RWPE2 (cell line): Measurements from ENCODE around the gene ATF7.

Experiments
- ATAC-seq: fragments of 200-7000 bp; cut with Tn5 transposase; 3 replicates; pipeline ENCODE4 v1.9.1; 2021; ENCODE audit warnings: low read depth
- DNase-seq: peaks from one replicate; pipeline ENCODE4 v3.0.0-alpha.2; 2020; ENCODE audit warnings: low spot score
- H3K27ac ChIP-seq: fragments of 450-650 bp; 2 replicates; pipeline ENCODE4 v1.5.1; 2017; ENCODE audit warnings: mild to moderate bottlenecking; ENCODE audit not compliant: poor library complexity, severe bottlenecking
- H3K27me3 ChIP-seq: fragments of 250-450 bp; sonication (Bioruptor Pico); 2 replicates; pipeline ENCODE4 v1.5.1; 2021; ENCODE audit warnings: mild to moderate bottlenecking, moderate library complexity; ENCODE audit not compliant: insufficient read depth, poor library complexity, severe bottlenecking
- H3K36me3 ChIP-seq: fragments of 250-450 bp; sonication (Bioruptor Pico); 2 replicates; pipeline ENCODE4 v1.5.1; 2020; ENCODE audit warnings: low read depth, mild to moderate bottlenecking, moderate library complexity
- H3K4me1 ChIP-seq: fragments of 250-450 bp; sonication (Bioruptor Pico); 2 replicates; pipeline ENCODE4 v1.5.1; 2021; ENCODE audit warnings: mild to moderate bottlenecking, moderate library complexity; ENCODE audit not compliant: insufficient read depth, poor library complexity, severe bottlenecking
- H3K4me3 ChIP-seq: fragments of 250-450 bp; sonication (Bioruptor Pico); 2 replicates; pipeline ENCODE4 v1.5.1; 2021; ENCODE audit warnings: mild to moderate bottlenecking, moderate library complexity; ENCODE audit not compliant: severe bottlenecking
- H3K9me3 ChIP-seq: fragments of 250-450 bp; sonication (Bioruptor Pico); 2 replicates; pipeline ENCODE4 v1.5.1; 2021; ENCODE audit warnings: mild to moderate bottlenecking, moderate library complexity; ENCODE audit not compliant: severe bottlenecking
- CTCF ChIP-seq: fragments of 450-650 bp; IDR thresholded peaks from one replicate; pipeline ENCODE4 v1.5.1; 2017; ENCODE audit warnings: mild to moderate bottlenecking, moderate library complexity; ENCODE audit not compliant: poor library complexity, severe bottlenecking

The ATF7 gene

GRCh38 chr12:53502983-53503728 lies 123.0 kb downstream of the ATF7 start:
- Histone ChIP-seq H3K36me3 (peaks cover 4% of the 10 kb centered on the region; the same call in 1 of the 2 replicates), H3K4me1 (peaks cover 3% of the 10 kb centered on the region), H3K4me3 (no peak overlapping the region), H3K9me3 (no peaks in the 10 kb centered on the region), H3K27me3 (no peaks in the 10 kb centered on the region), H3K27ac (no peak overlapping the region)
- ATAC-seq (no peak), DNase-seq (no peak)
- TF ChIP-seq CTCF = no peak

DNA sequence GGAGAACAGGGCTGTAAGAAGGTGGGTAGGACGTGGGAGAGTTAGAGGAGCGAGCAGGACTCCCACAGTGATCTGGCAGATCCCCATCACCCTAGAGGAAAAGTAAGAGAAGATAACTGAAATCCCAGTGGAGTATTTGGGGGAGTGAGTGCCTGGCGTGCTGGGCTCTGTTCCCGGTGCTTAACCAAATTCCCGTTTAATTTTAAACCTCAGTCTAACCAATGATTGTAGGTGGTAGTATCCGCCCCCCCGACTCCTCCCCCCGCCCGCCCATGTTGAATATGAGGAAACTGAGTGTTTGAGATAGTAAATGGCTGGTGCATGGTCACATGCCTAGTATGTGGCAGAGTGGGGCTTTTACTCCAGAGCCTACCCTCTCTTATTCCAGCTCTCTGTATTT lies 123.9 kb downstream of the ATF7 start:
- peak overlapping the region; percentile 68 for H3K27ac ChIP-seq
- H3K4me3 ChIP-seq = no peak overlapping the region
- H3K36me3 ChIP-seq = peaks cover 4% of the 10 kb centered on the region; the same call in 1 of the 2 replicates
- DNase-seq (no peak), ATAC-seq (no peak)
- H3K4me1 ChIP-seq = peaks cover 3% of the 10 kb centered on the region
- H3K27me3 ChIP-seq = no peaks in the 10 kb centered on the region
- no peaks in the 10 kb centered on the region for H3K9me3 ChIP-seq
- TF ChIP-seq CTCF = no peak

DNA sequence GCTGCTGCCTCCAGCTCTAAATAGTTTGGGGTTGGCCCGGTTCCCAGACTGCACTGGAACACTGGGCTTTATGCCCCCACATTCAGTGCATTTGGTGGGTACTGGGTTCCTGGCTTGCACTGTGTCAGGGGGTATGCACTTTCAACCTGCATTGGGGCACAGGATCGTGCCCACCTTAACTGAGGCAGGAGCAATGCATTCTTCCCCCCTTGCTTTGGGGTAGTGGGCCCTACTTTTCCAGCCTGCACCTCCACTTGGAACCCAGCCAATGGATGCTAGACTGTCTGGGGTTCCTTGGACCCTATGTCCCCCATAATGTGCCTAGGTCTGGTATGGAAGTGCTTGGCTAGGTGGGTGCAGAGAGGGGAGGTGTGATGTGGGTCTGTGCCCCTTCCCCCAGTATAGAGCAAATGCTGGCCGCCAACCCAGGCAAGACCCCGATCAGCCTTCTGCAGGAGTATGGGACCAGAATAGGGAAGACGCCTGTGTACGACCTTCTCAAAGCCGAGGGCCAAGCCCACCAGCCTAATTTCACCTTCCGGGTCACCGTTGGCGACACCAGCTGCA lies 124.5 kb downstream of the ATF7 start:
- peak overlapping the region; percentile 68 for H3K27ac ChIP-seq
- no peaks in the 10 kb centered on the region for H3K9me3 ChIP-seq
- no peak for TF ChIP-seq CTCF
- ATAC-seq (no peak), DNase-seq (no peak)
- no peaks in the 10 kb centered on the region for H3K27me3 ChIP-seq
- H3K36me3 ChIP-seq = 0 out of 2 replicates have a peak, but pooled peaks cover 4% of the 10 kb centered on the region
- peaks cover 3% of the 10 kb centered on the region for H3K4me1 ChIP-seq
- peak overlapping the region; percentile 58 for H3K4me3 ChIP-seq

- peak; percentile 95 for DNase-seq
- peak within 1 kb of the TSS; percentile 68 for H3K27ac ChIP-seq
- H3K4me1 ChIP-seq = peaks cover 3% of the 10 kb centered on the region
- peak within 1 kb of the TSS; percentile 58 for H3K4me3 ChIP-seq
- no peak for TF ChIP-seq CTCF
- H3K36me3 ChIP-seq = no peaks in the 10 kb centered on the region
- ATAC-seq = peak; percentile 73
- H3K9me3 ChIP-seq = no peaks in the 10 kb centered on the region
- no peaks in the 10 kb centered on the region for H3K27me3 ChIP-seq
Measured at GRCh38 chr12:53500776-53501614, 125.2 kb downstream of the ATF7 start, which contains the start of gene TARBP2. Gene TARBP2, plus strand, starts transcription at chr12:53501283. Its CDS starts 126 bp downstream, at chr12:53501409.
